ENCODE measurements around the gene PIM3.

The PIM3 gene

GRCh38 chr22:49991907-49992533 is 31.4 kb downstream of the PIM3 start:
- H3K4me3 ChIP-seq (ENCODE audit: control insufficient read depth, low read depth, low read length) = no peak overlapping the region
- DNase-seq (ENCODE audit: low read depth) = no peak
- TF ChIP-seq, protein P1, sequence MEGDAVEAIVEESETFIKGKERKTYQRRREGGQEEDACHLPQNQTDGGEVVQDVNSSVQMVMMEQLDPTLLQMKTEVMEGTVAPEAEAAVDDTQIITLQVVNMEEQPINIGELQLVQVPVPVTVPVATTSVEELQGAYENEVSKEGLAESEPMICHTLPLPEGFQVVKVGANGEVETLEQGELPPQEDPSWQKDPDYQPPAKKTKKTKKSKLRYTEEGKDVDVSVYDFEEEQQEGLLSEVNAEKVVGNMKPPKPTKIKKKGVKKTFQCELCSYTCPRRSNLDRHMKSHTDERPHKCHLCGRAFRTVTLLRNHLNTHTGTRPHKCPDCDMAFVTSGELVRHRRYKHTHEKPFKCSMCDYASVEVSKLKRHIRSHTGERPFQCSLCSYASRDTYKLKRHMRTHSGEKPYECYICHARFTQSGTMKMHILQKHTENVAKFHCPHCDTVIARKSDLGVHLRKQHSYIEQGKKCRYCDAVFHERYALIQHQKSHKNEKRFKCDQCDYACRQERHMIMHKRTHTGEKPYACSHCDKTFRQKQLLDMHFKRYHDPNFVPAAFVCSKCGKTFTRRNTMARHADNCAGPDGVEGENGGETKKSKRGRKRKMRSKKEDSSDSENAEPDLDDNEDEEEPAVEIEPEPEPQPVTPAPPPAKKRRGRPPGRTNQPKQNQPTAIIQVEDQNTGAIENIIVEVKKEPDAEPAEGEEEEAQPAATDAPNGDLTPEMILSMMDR (IDR thresholded peaks at IDR 0.05; ENCODE audit: control insufficient read depth, insufficient read depth, low read depth, low read length, missing control alignments) = no peak

- no peak overlapping the region for H3K4me3 ChIP-seq (ENCODE audit: control insufficient read depth, low read depth, low read length)
- DNase-seq (ENCODE audit: low read depth) = peak; percentile 7
- TF ChIP-seq, protein P1 (IDR thresholded peaks at IDR 0.05; ENCODE audit: control insufficient read depth, insufficient read depth, low read depth, low read length, missing control alignments) = peak; percentile 72
Measured at GRCh38 chr22:49992921-49993648, 32.5 kb downstream of the PIM3 start.

DNA sequence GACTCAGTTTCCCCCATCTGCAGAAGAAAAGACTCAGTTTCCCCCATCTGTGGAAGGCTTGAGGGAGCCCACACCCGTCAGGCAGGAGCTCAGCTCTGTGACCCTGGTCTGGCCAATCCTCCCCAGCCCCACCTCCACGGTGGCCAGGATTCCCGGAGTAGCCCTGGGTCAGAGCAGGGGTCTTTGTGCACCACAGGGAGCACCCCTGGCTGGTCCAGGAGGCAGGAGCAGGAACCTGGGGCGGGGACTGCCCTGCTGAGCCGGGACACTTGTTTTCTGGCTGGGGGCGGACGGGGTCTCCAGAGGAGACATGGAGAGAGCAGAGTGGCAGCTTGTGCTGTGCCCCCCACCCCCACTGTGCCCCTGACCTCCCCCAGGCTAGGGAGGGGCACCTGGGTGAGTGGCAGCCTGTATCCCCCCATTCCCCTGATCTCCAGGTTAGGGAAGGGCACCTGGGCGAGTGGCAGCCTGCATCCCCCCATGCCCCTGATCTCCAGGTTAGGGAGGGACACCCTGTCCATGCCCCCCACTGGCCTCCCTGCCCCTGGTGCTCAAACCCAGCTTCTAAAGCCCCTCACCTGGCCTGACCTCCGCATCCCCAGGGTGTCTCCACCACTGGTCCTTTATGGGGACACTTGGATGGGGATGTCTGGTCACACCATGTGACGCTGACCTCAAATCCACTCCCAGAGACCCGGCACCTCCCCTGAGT is 33.2 kb downstream of the PIM3 start:
- no peak overlapping the region for H3K4me3 ChIP-seq (ENCODE audit: control insufficient read depth, low read depth, low read length)
- TF ChIP-seq, protein P1 (IDR thresholded peaks at IDR 0.05; ENCODE audit: control insufficient read depth, insufficient read depth, low read depth, low read length, missing control alignments) = no peak
- DNase-seq (ENCODE audit: low read depth) = no peak

- no peak overlapping the region for H3K4me3 ChIP-seq (ENCODE audit: control insufficient read depth, low read depth, low read length)
- TF ChIP-seq, protein P1 (IDR thresholded peaks at IDR 0.05; ENCODE audit: control insufficient read depth, insufficient read depth, low read depth, low read length, missing control alignments) = no peak
- DNase-seq (ENCODE audit: low read depth) = no peak
Measured at GRCh38 chr22:49994361-49995040, 33.9 kb downstream of the PIM3 start.

DNA sequence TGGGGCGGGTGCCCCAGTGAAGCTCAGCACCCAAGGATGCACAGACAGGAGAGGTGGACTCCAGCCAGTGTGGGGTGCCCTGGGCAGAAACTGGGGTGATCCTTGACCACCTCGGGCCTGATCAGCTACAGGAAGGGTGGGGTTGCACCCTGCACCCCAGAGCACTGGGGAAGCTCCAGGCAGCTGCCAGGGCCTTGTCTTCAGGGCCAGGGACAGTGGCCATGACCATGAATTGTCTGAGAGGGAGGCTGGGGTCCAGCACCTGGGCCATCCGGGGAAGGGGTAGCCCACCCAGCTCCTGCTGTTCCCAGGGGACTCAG is 34.4 kb downstream of the PIM3 start:
- TF ChIP-seq, protein P1 (IDR thresholded peaks at IDR 0.05; ENCODE audit: control insufficient read depth, insufficient read depth, low read depth, low read length, missing control alignments) = no peak
- no peak for DNase-seq (ENCODE audit: low read depth)
- no peak overlapping the region for H3K4me3 ChIP-seq (ENCODE audit: control insufficient read depth, low read depth, low read length)

- no peak overlapping the region for H3K4me3 ChIP-seq (ENCODE audit: control insufficient read depth, low read depth, low read length)
- TF ChIP-seq, protein P1 (IDR thresholded peaks at IDR 0.05; ENCODE audit: control insufficient read depth, insufficient read depth, low read depth, low read length, missing control alignments) = no peak
- no peak for DNase-seq (ENCODE audit: low read depth)
Measured at GRCh38 chr22:49995361-49996118, 35.0 kb downstream of the PIM3 start.

Data from AG09309 (cell line).